Heart left ventricle (tissue), 16 donors: Measurements from ENCODE around the gene CDK5R2. TPM values are rescaled to one million over a fixed set of nuclear protein-coding genes. Genes with fewer than 3 reads are reported as not detected.

Experiments
- ATAC-seq, 4 donors: fragments of 200-7000 bp; cut with Tn5 transposase; one replicate each; pipeline ENCODE4 v1.9.1; 2020 to 2022; ENCODE audit warnings: moderate library complexity in 4 of 4, mild to moderate bottlenecking in 3 of 4, moderate number of reproducible peaks in 1 of 4
- DNase-seq, 5 donors: peaks; one replicate each; pipeline ENCODE4 v3.0.0-alpha.2; 2020
- H3K27ac ChIP-seq, 12 donors: fragments of 200-600 bp; sonication (generic) in 4 of 12; one replicate each; pipeline versions ENCODE4 v1.5.0 to v1.8.0; 2016 to 2022; ENCODE audit warnings: mild to moderate bottlenecking in 2 of 12
- H3K27me3 ChIP-seq, 9 donors: fragments of 200-600 bp; sonication (generic) in 2 of 9; one replicate each; pipeline versions ENCODE4 v1.5.1 to v1.8.0; 2016 to 2022; ENCODE audit warnings: mild to moderate bottlenecking in 3 of 9
- H3K36me3 ChIP-seq, 9 donors: fragments of 200-600 bp; sonication (generic) in 2 of 9; one replicate each; pipeline versions ENCODE4 v1.5.0 to v1.8.0; 2018 to 2022; ENCODE audit warnings: mild to moderate bottlenecking in 2 of 9
- H3K4me1 ChIP-seq, 12 donors: fragments of 200-600 bp; sonication (generic) in 4 of 12; one replicate each; pipeline versions ENCODE4 v1.5.0 to v1.8.0; 2016 to 2022; ENCODE audit warnings: mild to moderate bottlenecking in 3 of 12
- H3K4me3 ChIP-seq, 12 donors: fragments of 200-600 bp; sonication (generic) in 4 of 12; one replicate each; pipeline versions ENCODE4 v1.5.0 to v1.8.0; 2017 to 2022; ENCODE audit warnings: mild to moderate bottlenecking in 9 of 12, moderate library complexity in 4 of 12
- H3K9me3 ChIP-seq, 12 donors: fragments of 200-600 bp; sonication (generic) in 4 of 12; one replicate each; pipeline versions ENCODE4 v1.5.0 to v1.8.0; 2016 to 2022; ENCODE audit warnings: mild to moderate bottlenecking in 1 of 12
- POLR2A ChIP-seq, 2 donors: fragments of 450-650 bp; IDR thresholded peaks; one replicate each; pipeline ENCODE4 v1.6.1; 2017; ENCODE audit warnings: antibody characterized with exemption in 2 of 2, mild to moderate bottlenecking in 2 of 2, moderate library complexity in 2 of 2
- WGBS, 4 donors: extraction: QIAGEN DNeasy Blood & Tissue Kit in 2 of 4; methylation state at CpG; one replicate each; pipeline versions ENCODE4 v1.1.5 to v1.1.7; 2013 to 2018; 5-methylcytosine and 5-hydroxymethylcytosine counted together
- intact Hi-C, 10 donors: fragments of 100-400 bp; cut with DNase I; formaldehyde crosslinking; loops; one replicate each; pipeline versions ENCODE4 v1.11.1 to v1.14.2; 2022
- polyA plus RNA-seq, 2 donors: library from polyadenylated mRNA; stranded (reverse); fragments of 200-250 nt; gene quantifications; one replicate each; pipeline ENCODE4 v1.2.3, GENCODE V29; 2013
- total RNA-seq, 9 donors: library from RNA; depleted of rRNA in 2 of 9; stranded (reverse); fragments of >200 nt in 2 of 9; fragmentation: NEBNext Ultra II Directional in 3 of 9; extraction: Animal tissue kit (Norgen Biotek cat#: 25700) in 3 of 9; gene quantifications; one replicate each; pipeline versions ENCODE4 v1.1.0 to v1.2.4, GENCODE V29; 2016 to 2023
- TF ChIP-seq, protein P1 (sequence below), 12 donors: fragments of 200-600 bp; sonication (generic) in 4 of 12; IDR thresholded peaks; one replicate each; pipeline versions ENCODE4 v1.5.0 to v1.8.0; 2018 to 2022; ENCODE audit warnings: antibody characterized with exemption in 12 of 12, mild to moderate bottlenecking in 5 of 12
- donor health status: ischemic (EF 13 %, LVEDD 7.1; RV severe dilation, severe dysfunction).
- donor health status: healthy with polysubstance abuse.
- donor health status: DM: no; HTN: yes; CAD: no.
- donor health status: DM: no; HTN: no; CAD: no.
- donor health status: ischemic (EF 25% LVEDD 6.9; RV normal size, moderate dysfunction).
- donor health status: ischemic (EF 25% LVEDD 5.7; RV mildly dilated, moderate dysfunction).
- donor health status: healthy.
- donor health status: DM: yes; HTN: yes; CAD: no.
- donor health status: ischemic (EF 35%, LVEDD 5.7; RV mildly dilated, moderate dysfunction).
- donor health status: nonischemic (EF 11% LVEDD 7.7; RV severe dilation, severe dysfunction).
- donor health status: DM: yes; HTN: yes; CAD: no.
- donor health status: PGD.
- donor health status: ischemic (EF 29% LVEDD 5.4; RV normal size, mild dysfunction).
- donor health status: nonischemic (EF 23%, LVEDD 6.1; RV moderate dilation, normal function).

CDK5R2 gene
- total and polyA plus RNA-seq, 11 donors: not detected

- intact Hi-C loops: no loop called here
- Histone ChIP-seq H3K36me3 (no peaks in the 10 kb centered on the region), H3K9me3 (no peaks in the 10 kb centered on the region), H3K4me3 (peak overlapping the region in 11 of 12 donors; percentile 23 to 44 (median 37)), H3K27me3 (peaks cover 64 to 100% (median 86%) of the 10 kb centered on the region in 9 donors), H3K27ac (no peak overlapping the region), H3K4me1 (peaks cover 12 to 55% (median 43%) of the 10 kb centered on the region in 12 donors)
- TF ChIP-seq, protein P1, sequence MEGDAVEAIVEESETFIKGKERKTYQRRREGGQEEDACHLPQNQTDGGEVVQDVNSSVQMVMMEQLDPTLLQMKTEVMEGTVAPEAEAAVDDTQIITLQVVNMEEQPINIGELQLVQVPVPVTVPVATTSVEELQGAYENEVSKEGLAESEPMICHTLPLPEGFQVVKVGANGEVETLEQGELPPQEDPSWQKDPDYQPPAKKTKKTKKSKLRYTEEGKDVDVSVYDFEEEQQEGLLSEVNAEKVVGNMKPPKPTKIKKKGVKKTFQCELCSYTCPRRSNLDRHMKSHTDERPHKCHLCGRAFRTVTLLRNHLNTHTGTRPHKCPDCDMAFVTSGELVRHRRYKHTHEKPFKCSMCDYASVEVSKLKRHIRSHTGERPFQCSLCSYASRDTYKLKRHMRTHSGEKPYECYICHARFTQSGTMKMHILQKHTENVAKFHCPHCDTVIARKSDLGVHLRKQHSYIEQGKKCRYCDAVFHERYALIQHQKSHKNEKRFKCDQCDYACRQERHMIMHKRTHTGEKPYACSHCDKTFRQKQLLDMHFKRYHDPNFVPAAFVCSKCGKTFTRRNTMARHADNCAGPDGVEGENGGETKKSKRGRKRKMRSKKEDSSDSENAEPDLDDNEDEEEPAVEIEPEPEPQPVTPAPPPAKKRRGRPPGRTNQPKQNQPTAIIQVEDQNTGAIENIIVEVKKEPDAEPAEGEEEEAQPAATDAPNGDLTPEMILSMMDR (IDR thresholded peaks at IDR 0.05): no peak
- no peak for TF ChIP-seq POLR2A (IDR thresholded peaks at IDR 0.05)
- peak in 1 of 4 donors; percentile 48 for ATAC-seq
- 0 to 1% (median 1%) methylated on average over 27 to 69 of the region's 69 CpGs for WGBS, 4 donors
- DNase-seq: peak in 4 of 5 donors; percentile 39 to 70 (median 45)
Measured at GRCh38 chr2:218981881-218982585, 22.6 kb downstream of the CDK5R2 start.

DNA sequence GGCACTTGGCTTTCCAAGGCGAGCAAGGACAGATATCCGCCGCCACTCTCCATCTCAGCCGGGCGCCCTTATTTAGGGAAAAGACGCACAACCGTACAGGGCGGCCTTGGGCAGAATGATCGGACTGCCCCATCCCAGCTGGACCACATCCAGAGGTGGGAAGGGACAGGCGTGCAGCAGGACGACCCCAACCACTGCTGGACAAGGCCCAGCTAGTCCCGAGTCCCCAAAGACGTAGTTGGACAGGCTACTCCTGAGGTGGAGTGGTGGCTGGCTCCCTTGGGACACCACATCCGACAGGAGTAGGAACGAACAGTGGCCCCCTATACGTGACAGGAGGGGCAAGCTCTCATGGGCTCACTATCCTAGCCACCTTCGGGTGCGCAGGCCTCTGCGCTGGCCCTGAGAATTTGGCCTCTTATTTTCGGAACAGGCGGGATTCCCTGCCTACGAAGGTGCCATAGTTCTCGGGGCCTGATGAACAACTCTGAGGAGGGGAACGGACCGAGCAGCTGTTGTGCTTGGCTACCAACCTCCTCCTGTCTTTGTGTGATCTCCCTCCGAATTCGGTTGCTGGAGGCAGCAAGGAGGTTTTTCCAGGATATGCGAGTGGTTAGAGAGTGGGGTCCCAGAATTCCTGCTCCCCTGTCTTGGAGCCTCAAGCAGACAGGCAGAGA lies 23.3 kb downstream of the CDK5R2 start:
- Histone ChIP-seq H3K9me3 (no peaks in the 10 kb centered on the region), H3K4me3 (peak overlapping the region in 7 of 12 donors; percentile 23 to 44 (median 32)), H3K27ac (no peak overlapping the region), H3K27me3 (peaks cover 71 to 100% (median 90%) of the 10 kb centered on the region in 9 donors), H3K36me3 (no peaks in the 10 kb centered on the region), H3K4me1 (peaks cover 12 to 55% (median 43%) of the 10 kb centered on the region in 12 donors)
- no peak for ATAC-seq
- DNase-seq: no peak
- WGBS, 4 donors: 7 to 16% (median 10%) methylated on average over 16 to 28 of the region's 28 CpGs
- intact Hi-C loops: no loop called here
- TF ChIP-seq, protein P1 (IDR thresholded peaks at IDR 0.05): no peak
- no peak for TF ChIP-seq POLR2A (IDR thresholded peaks at IDR 0.05)

DNA sequence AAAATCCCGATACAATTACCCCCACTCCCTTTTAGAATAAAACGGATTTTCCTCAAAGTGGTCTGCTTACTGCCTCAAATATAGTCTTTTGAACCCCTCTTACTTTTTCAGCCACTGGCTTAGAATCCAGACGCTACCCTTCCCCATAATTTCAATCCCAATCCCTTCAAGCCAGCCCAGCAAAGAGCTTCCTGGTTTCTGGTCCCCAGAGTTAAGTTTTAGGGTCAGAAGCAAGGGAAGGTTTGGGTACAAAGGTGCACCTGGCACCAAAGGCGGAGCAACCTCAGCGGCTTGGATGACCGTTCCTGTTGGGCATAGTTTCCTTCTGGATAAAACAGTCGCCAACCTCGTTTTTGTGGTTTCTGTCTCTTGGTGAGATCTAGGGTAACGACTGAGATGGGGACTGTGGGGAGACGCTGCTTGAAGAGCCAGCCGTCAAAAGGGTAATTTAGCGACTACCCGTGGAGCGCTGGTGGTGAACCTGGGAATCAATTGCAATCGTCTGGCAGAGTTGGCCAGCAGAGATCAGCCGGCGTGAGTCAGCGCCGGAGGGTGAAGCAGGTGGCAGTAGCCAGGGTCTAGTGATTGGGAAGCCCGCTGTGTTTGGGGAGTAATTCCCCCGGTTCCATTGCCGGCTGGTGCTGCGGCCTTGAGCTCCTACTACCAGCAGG lies 23.9 kb downstream of the CDK5R2 start:
- ATAC-seq (no peak), DNase-seq (no peak)
- Histone ChIP-seq H3K36me3 (no peaks in the 10 kb centered on the region), H3K27ac (no peak overlapping the region), H3K4me1 (peaks cover 12 to 55% (median 43%) of the 10 kb centered on the region in 12 donors), H3K27me3 (peaks cover 71 to 100% (median 95%) of the 10 kb centered on the region in 9 donors), H3K4me3 (peak overlapping the region in 1 of 12 donors; percentile 10), H3K9me3 (no peaks in the 10 kb centered on the region)
- intact Hi-C loops: no loop called here
- WGBS, 4 donors: 12 to 26% (median 19%) methylated on average over 20 to 23 of the region's 23 CpGs
- TF ChIP-seq, protein P1 (IDR thresholded peaks at IDR 0.05): no peak
- TF ChIP-seq POLR2A (IDR thresholded peaks at IDR 0.05): no peak

DNA sequence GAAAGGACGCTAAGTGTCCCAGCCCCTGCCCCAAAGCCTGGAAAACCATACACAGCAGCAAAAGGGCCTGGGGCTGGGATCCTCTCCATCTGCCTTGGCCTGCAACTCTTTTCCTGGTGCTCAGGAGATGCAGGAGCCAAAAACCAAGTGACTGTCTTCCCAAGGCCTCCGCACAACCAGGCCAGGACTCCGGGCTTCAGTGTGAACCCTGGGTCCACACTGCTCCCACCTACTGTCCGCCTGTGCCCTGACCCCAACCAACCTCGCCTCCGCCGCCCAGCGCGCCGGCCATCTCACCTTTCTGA lies 24.4 kb downstream of the CDK5R2 start:
- Histone ChIP-seq H3K4me3 (peak overlapping the region in 8 of 12 donors; percentile 3 to 41 (median 27)), H3K36me3 (no peaks in the 10 kb centered on the region), H3K9me3 (no peaks in the 10 kb centered on the region), H3K27ac (no peak overlapping the region), H3K4me1 (peaks cover 12 to 55% (median 43%) of the 10 kb centered on the region in 12 donors), H3K27me3 (peaks cover 75 to 100% (median 95%) of the 10 kb centered on the region in 9 donors)
- intact Hi-C loops: no loop called here
- 11 to 20% (median 14%) methylated on average over 9 to 10 of the region's 10 CpGs for WGBS, 4 donors
- TF ChIP-seq POLR2A (IDR thresholded peaks at IDR 0.05): no peak
- TF ChIP-seq, protein P1 (IDR thresholded peaks at IDR 0.05): no peak
- no peak for DNase-seq
- no peak for ATAC-seq
